HCT116 (cell line): Measurements from ENCODE around the gene NOBOX. TPM values are rescaled to one million over a fixed set of nuclear protein-coding genes. Genes with fewer than 3 reads are reported as not detected.

Experiments used
- ATAC-seq: fragments of 200-7000 bp; cut with Tn5 transposase; 2 replicates; pipeline ENCODE4 v1.9.1; 2020; ENCODE audit warnings: mild to moderate bottlenecking, moderate library complexity
- BruUV-seq: library from RNA; stranded (reverse); fragments of 400-500 nt; replicated peaks from 2 replicates; lab custom pipeline; 2021; lab: Mats Ljungman, UMichigan
- CTCF ChIA-PET: fragments of 300-600 bp; sonication (Branson Sonifier 250); formaldehyde crosslinking; loops from one replicate; lab custom pipeline; 2021; ENCODE audit warnings: antibody characterized with exemption; lab: Charles Lee
- POLR2A ChIA-PET: fragments of 300-600, 350-600 bp; sonication (Branson Sonifier 250); formaldehyde crosslinking; loops from one replicate; lab custom pipeline; 2021; ENCODE audit warnings: antibody characterized with exemption; lab: Charles Lee
- RAD21 ChIA-PET, 2 experiments: fragments of 300-600 bp; sonication (Branson Sonifier 250); formaldehyde crosslinking; loops; one replicate each; lab custom pipeline; 2023; ENCODE audit warnings: low total read pairs in 2 of 2; ENCODE audit not compliant: uncharacterized antibody in 2 of 2, unreplicated experiment in 2 of 2, low non-redundant PET in 1 of 2; lab: Charles Lee
- DNase-seq: peaks from one replicate; pipeline ENCODE4 v3.0.0-alpha.2; 2010; ENCODE audit warnings: low read depth, low spot score
- H2AFZ ChIP-seq: fragments of 200-600 bp; shearing (Covaris generic), sonication (generic); 2 replicates; pipeline ENCODE4 v1.6.1; 2017; ENCODE audit warnings: low read depth, mixed run types, mixed read lengths, antibody characterized with exemption, low read length; ENCODE audit not compliant: poor library complexity, severe bottlenecking
- H3K27ac ChIP-seq: 2 replicates; pipeline ENCODE4 v1.5.1; 2012; ENCODE audit warnings: low read depth, low read length
- H3K27me3 ChIP-seq: fragments of 200-600 bp; sonication (generic); 2 replicates; pipeline ENCODE4 v1.6.1; 2016; ENCODE audit warnings: mixed run types, low read length, mixed read lengths; ENCODE audit not compliant: insufficient read depth
- H3K36me3 ChIP-seq, 2 experiments: fragments of 200-500 bp in 1 of 2; fragments of 200-600 bp in 1 of 2; sonication (Bioruptor generic) in 1 of 2; sonication (generic) in 1 of 2; 2 replicates each; pipeline versions ENCODE4 v1.5.1 to v1.6.1; 2014 to 2016; ENCODE audit warnings: low read length in 2 of 2, inconsistent platforms in 1 of 2, mixed read lengths in 1 of 2, mixed run types in 1 of 2; ENCODE audit not compliant: insufficient read depth in 2 of 2, control insufficient read depth in 1 of 2
- H3K4me1 ChIP-seq, 2 experiments: fragments of 200-600 bp in 1 of 2; sonication (generic) in 1 of 2; 2 replicates each; pipeline versions ENCODE4 v1.5.1 to v1.6.1; 2012 to 2017; ENCODE audit warnings: low read length in 2 of 2, inconsistent platforms in 1 of 2, mild to moderate bottlenecking in 1 of 2, mixed read lengths in 1 of 2, mixed run types in 1 of 2, moderate library complexity in 1 of 2; ENCODE audit not compliant: insufficient read depth in 2 of 2, control insufficient read depth in 1 of 2
- H3K4me2 ChIP-seq: fragments of 200-600 bp; sonication (generic); 2 replicates; pipeline ENCODE4 v1.6.1; 2017; ENCODE audit warnings: mixed run types, low read length, mixed read lengths
- H3K4me3 ChIP-seq, 2 experiments: fragments of 200-600 bp in 1 of 2; sonication (generic) in 1 of 2; replicated peaks in 1 of 2; 2 replicates each; pipeline ENCODE4 v1.5.1; 2011 to 2016; ENCODE audit warnings: low read length in 2 of 2, control low read depth in 1 of 2, low read depth in 1 of 2, mild to moderate bottlenecking in 1 of 2, mixed read lengths in 1 of 2, mixed run types in 1 of 2
- H3K79me2 ChIP-seq: fragments of 200-600 bp; sonication (generic); 2 replicates; pipeline ENCODE4 v1.6.1; 2017; ENCODE audit warnings: mild to moderate bottlenecking, mixed run types, low read length, moderate library complexity, mixed read lengths; ENCODE audit not compliant: insufficient read depth
- H3K9ac ChIP-seq: fragments of 200-600 bp; sonication (generic); 2 replicates; pipeline ENCODE4 v1.6.1; 2016; ENCODE audit warnings: low read length, mixed read lengths
- H3K9me2 ChIP-seq: fragments of 200-600 bp; sonication (generic), shearing (Covaris generic); 2 replicates; pipeline ENCODE4 v1.6.1; 2017; ENCODE audit warnings: mixed run types, mild to moderate bottlenecking, moderate library complexity; ENCODE audit not compliant: insufficient read depth
- H3K9me3 ChIP-seq, 2 experiments: fragments of 200-500 bp in 1 of 2; fragments of 200-600 bp in 1 of 2; sonication (Bioruptor generic) in 1 of 2; sonication (generic) in 1 of 2; 2 replicates each; pipeline ENCODE4 v1.6.1; 2014 to 2017; ENCODE audit warnings: low read length in 2 of 2, mixed read lengths in 2 of 2, inconsistent platforms in 1 of 2, low read depth in 1 of 2, mild to moderate bottlenecking in 1 of 2, mixed run types in 1 of 2, moderate library complexity in 1 of 2; ENCODE audit not compliant: control insufficient read depth in 1 of 2, insufficient read depth in 1 of 2
- H4K20me1 ChIP-seq: fragments of 200-600 bp; sonication (generic), shearing (Covaris generic); 2 replicates; pipeline ENCODE4 v1.6.1; 2017; ENCODE audit warnings: mixed run types, mild to moderate bottlenecking, moderate library complexity; ENCODE audit not compliant: insufficient read depth
- EZH2 ChIP-seq: fragments of 200-600 bp; sonication (generic); IDR thresholded peaks from 2 replicates; pipeline ENCODE4 v1.6.1; 2017; ENCODE audit warnings: antibody characterized with exemption, mixed run types
- RAD21 ChIP-seq: IDR thresholded peaks from 2 replicates; pipeline ENCODE4 v1.6.1; 2012; ENCODE audit warnings: low read depth, mild to moderate bottlenecking
- SIN3A ChIP-seq: IDR thresholded peaks from 2 replicates; pipeline ENCODE4 v1.6.1; 2012; ENCODE audit warnings: low read depth
- ZBTB33 ChIP-seq: IDR thresholded peaks from 2 replicates; pipeline ENCODE4 v1.6.1; 2011; ENCODE audit warnings: mild to moderate bottlenecking, low read length, moderate library complexity; ENCODE audit not compliant: insufficient replicate concordance; ENCODE audit errors: extremely low read depth
- intact Hi-C: fragments of 100-400 bp; cut with micrococcal nuclease; formaldehyde crosslinking; loops from 2 replicates; pipeline ENCODE4 v1.10.0; 2022
- total RNA-seq: library from RNA; stranded (reverse); gene quantifications from one replicate; pipeline ENCODE4 v1.2.1, GENCODE V29; 2021; ENCODE audit not compliant: unreplicated experiment
- TF ChIP-seq, protein P1 (sequence below), 3 experiments: fragments of 200-600 bp in 1 of 3; sonication (generic) in 1 of 3; IDR thresholded peaks in 2 of 3; conservative IDR thresholded peaks in 1 of 3; 2 replicates each; pipeline ENCODE4 v1.5.1; 2012 to 2017; ENCODE audit warnings: low read depth in 2 of 3, low read length in 2 of 3, antibody characterized with exemption in 1 of 3, borderline replicate concordance in 1 of 3, control low read depth in 1 of 3, mild to moderate bottlenecking in 1 of 3, mixed read lengths in 1 of 3, mixed run types in 1 of 3, moderate library complexity in 1 of 3; ENCODE audit not compliant: insufficient read depth in 1 of 3

Gene NOBOX
- total RNA-seq, 1 experiment from 2014 or later: not detected

DNA sequence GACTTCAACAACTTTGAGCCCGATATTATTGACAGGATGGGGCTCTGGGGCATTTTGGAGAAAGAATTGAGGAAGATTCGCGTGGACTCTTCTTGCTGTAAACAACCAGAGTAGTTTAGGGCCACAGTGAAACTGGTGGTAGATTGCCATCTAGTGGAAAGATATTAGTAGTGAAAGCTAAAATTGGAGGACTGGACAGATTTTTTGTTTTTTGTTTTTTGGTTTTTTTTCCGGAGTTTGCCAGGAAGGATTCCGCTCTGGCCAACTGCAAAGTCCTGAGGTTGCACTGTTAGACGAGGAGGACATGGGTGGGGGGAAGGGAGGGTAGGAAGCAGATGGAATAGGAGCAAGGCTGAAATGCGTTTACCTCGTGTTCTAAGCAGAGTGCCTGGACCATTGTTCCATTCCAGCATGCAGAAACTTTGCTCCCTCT is 11.7 kb downstream of the NOBOX start:
- H3K9ac ChIP-seq: no peak overlapping the region
- intact Hi-C loops: no loop called here
- DNase-seq: peak; percentile 54

GRCh38 chr7:144391014-144391413 is 12.5 kb downstream of the NOBOX start:
- Histone ChIP-seq H3K9me3 (no peaks in the 10 kb centered on the region), H3K27me3 (no peaks in the 10 kb centered on the region), H3K4me2 (no peak overlapping the region), H3K4me3 (no peak overlapping the region), H3K79me2 (no peaks in the 10 kb centered on the region), H2AFZ (no peak overlapping the region), H4K20me1 (no peaks in the 10 kb centered on the region), H3K9me2 (no peaks in the 10 kb centered on the region), H3K27ac (no peak overlapping the region), H3K9ac (no peak overlapping the region), H3K4me1 (peaks cover 3 to 11% of the 10 kb centered on the region in 2 experiments; a peak in 3 of 4 replicates), H3K36me3 (no peaks in the 10 kb centered on the region)
- ChIA-PET RAD21 (no interaction called here), CTCF (interaction anchor here (1.3 kb wide), 1 partner anchor 15 kb away, joined by 4 read pairs; no protein-coding TSS in a partner anchor), POLR2A (no interaction called here)
- TF ChIP-seq ZBTB33 (no peak), EZH2 (no peak)
- no TSS peak for BruUV-seq
- ATAC-seq (no peak), DNase-seq (no peak)
- intact Hi-C loops: no loop called here

More for the DNA sequence above, 11.7 kb downstream of the NOBOX start:
- H3K4me1 ChIP-seq: peaks cover 0 to 7% of the 10 kb centered on the region in 2 experiments; a peak in 2 of 4 replicates
- no peaks in the 10 kb centered on the region for H3K79me2 ChIP-seq
- BruUV-seq: no TSS peak
- H3K9me3 ChIP-seq: no peaks in the 10 kb centered on the region
- TF ChIP-seq RAD21 (peak; percentile 98), SIN3A (no peak)
- TF ChIP-seq, protein P1, sequence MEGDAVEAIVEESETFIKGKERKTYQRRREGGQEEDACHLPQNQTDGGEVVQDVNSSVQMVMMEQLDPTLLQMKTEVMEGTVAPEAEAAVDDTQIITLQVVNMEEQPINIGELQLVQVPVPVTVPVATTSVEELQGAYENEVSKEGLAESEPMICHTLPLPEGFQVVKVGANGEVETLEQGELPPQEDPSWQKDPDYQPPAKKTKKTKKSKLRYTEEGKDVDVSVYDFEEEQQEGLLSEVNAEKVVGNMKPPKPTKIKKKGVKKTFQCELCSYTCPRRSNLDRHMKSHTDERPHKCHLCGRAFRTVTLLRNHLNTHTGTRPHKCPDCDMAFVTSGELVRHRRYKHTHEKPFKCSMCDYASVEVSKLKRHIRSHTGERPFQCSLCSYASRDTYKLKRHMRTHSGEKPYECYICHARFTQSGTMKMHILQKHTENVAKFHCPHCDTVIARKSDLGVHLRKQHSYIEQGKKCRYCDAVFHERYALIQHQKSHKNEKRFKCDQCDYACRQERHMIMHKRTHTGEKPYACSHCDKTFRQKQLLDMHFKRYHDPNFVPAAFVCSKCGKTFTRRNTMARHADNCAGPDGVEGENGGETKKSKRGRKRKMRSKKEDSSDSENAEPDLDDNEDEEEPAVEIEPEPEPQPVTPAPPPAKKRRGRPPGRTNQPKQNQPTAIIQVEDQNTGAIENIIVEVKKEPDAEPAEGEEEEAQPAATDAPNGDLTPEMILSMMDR (IDR thresholded peaks at IDR 0.05 in 2 of 3, conservative IDR thresholded peaks at IDR 0.05 in 1 of 3; ENCODE audit: borderline replicate concordance in 1 of 3, insufficient read depth in 1 of 3, low read depth in 2 of 3, low read length in 2 of 3): peak; percentile 53 to 93 (median 79); a peak in 5 of 6 replicates
- no peak overlapping the region for H3K27ac ChIP-seq
- ChIA-PET POLR2A (interaction anchor here (0.7 kb wide), 1 partner anchor 1614 kb away, joined by 3 read pairs; no protein-coding TSS in a partner anchor), CTCF (interaction anchor here (0.9 to 1.5 kb wide), 4 partner anchors 9 to 264 kb away, joined by 3 to 4 read pairs (median 4); no protein-coding TSS in a partner anchor), RAD21 (interaction anchor here (0.6 to 1.2 kb wide), 3 partner anchors 45 to 135 kb away, joined by 3 to 6 read pairs (median 4); no protein-coding TSS in a partner anchor)
- H3K4me3 ChIP-seq: no peak overlapping the region
- no peaks in the 10 kb centered on the region for H3K9me2 ChIP-seq
- ATAC-seq: peak; percentile 86
- peak overlapping the region; percentile 21 for H3K4me2 ChIP-seq
- H2AFZ ChIP-seq: peak overlapping the region; percentile 81
- no peaks in the 10 kb centered on the region for H4K20me1 ChIP-seq
- no peaks in the 10 kb centered on the region for H3K27me3 ChIP-seq
- no peaks in the 10 kb centered on the region for H3K36me3 ChIP-seq
